HG02840 (cell line): ENCODE data around the gene SPTSSB.

ENCODE experiments used
- ATAC-seq: cut with Tn5 transposase; IDR thresholded peaks from one replicate; pipeline ENCODE4 v1.9.1; 2021; ENCODE audit warnings: mild to moderate bottlenecking, moderate library complexity, moderate number of reproducible peaks; ENCODE audit not compliant: unreplicated experiment, low FRiP score

The SPTSSB gene

GRCh38 chr3:161343540-161343939, 27.8 kb downstream of the SPTSSB start:
- no peak for ATAC-seq

DNA sequence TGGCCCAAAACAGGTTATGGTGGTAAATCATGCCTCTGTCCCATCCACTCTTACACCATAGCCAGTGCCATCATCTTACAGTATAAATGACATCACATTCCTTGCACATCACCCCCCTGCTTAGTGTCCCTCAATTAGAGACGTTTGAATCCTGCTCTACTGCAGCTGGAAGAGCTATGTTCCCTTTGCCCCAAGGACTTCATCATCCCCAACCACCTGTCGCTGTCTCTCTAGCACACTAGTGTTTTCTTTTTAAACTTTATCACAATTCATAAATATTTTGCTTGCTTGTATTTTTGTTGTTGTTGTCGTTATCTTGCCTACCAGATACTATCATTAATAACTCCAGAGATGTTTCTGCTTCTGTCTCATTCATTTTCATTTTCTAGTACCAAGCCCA, 28.7 kb downstream of the SPTSSB start:
- ATAC-seq, result no peak

- ATAC-seq, result no peak
These were observed 31.5 kb downstream of the SPTSSB start for GRCh38 chr3:161339517-161340500.

GRCh38 chr3:161337311-161337710, 34.0 kb downstream of the SPTSSB start:
- ATAC-seq, result no peak

- ATAC-seq, result no peak
These were observed 34.7 kb downstream of the SPTSSB start for GRCh38 chr3:161336661-161337060.

DNA sequence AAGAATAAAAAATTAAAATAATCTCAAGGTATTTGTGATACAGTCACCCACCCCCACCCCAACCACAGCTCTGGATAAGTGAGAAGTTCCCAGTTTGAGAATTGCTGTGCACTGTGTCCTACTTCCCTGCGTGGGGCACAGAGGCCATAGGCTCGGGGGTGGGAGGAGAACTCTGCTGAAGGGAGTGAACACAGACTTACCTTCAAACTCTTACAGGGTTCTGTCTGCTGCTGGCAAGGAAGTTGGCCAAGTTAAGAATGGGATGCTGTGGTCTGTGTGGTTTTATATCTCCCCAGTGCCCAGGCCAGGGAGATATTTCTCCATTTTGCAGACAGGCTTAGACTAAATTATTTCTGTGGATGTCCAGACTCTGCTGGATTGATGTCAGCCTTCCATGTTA, 37.6 kb downstream of the SPTSSB start:
- ATAC-seq, result no peak

- ATAC-seq, result no peak
These were observed 38.5 kb downstream of the SPTSSB start for GRCh38 chr3:161332792-161333191.

- ATAC-seq, result no peak
These were observed 46.3 kb downstream of the SPTSSB start for GRCh38 chr3:161325059-161325458.

DNA sequence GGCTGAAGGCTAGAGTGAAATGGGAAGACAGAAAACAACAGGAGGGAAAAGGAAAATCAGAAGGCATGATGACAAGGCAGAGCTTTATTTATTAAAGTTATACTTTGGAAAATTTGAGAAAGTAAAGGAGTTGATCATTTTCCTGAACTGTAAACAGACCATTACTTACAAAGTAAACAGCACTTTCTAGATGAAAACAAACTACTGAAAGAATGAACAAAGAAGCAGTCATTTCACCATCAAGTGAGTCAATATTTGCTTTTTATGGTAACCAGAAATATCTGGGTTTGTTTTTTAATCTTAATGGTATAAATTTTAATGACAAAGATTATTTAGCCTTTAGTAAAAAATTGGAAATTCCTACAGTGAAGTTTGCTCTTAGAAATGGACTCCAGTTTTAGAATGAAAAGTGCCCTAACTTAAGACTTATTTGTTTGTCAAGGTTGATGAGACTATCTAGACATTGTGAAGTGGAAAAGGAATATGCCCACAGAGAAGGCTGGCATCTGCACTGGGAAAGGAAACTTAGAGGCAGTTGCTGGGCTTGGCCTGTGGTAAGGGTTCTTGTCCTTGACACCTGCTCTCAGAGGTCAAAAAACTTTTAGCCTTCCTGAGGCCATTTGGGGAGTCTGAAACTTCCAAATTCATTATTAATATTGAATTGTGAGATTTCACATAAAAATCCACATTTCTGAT, 47.2 kb downstream of the SPTSSB start:
- no peak for ATAC-seq

DNA sequence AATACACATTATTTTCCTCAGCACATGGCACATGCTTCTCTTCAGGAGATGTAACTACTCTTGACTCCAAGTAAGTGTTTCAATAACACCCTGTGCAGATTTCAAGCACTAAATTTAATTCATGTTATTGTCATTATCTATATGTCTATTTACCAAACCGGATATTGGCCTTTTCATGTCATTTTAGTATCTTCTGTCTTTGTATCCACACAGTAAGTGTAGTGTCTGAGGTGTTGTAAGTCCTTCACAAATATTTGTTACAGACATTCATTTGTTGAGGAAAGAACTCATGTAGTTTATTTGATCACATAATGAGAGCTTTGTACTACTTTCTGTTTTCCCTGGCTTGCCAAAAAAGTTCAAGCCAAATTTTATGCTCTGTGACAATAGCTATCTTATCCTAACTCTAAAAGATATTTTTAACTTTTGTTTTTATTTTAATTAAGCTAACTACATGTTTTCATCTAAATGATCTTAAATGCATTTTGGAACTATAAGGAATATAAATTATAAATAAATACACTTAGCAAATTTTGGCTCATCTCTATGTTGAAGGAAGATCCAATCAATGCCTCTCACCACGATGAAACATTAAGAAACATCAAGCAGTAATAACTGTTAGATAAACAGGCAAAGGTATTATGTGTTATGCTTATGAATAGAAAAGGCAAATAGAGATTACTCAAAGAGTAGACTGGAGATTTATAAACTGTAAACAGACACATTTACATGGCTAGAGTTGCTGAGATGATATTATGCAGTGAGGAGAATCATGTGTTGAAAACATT, 48.3 kb downstream of the SPTSSB start:
- no peak for ATAC-seq

- no peak for ATAC-seq
These were observed 50.5 kb downstream of the SPTSSB start for GRCh38 chr3:161320837-161321236.

GRCh38 chr3:161319867-161320266, 51.5 kb downstream of the SPTSSB start:
- ATAC-seq, result no peak

- ATAC-seq, result no peak
These were observed 54.2 kb downstream of the SPTSSB start for GRCh38 chr3:161317077-161317476.

DNA sequence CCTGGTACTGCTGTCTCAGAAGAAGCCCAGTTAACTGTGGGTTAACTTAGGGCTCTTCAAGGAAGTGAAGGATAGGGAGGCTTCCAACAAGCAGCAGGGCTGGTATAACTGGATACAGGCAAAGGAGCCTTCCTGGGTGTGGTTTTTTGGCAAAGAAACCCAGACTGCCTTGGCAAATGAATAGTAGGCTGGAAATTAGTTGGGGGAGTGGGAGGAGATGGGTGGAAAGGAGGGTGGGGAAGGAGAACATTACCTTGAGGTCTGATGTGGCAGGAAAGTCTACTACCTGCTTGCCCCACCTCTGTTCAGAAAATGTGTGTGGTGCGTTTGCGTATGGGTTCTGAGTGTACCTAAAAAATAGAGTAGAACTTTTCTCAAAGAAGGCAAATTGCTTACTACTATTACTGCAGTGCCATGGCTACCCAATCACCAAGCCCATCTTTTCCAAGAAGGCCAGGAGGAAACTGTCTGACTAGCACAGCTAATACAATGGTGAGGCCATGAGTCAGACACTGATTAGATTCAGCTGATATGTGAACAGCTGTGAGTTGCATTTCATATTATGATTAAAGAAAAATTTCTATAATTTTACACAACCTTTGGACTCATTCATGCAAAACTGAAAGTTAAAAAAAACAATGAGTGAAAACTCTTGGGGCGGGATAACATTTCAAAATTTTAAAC, 55.2 kb downstream of the SPTSSB start:
- ATAC-seq, result no peak

GRCh38 chr3:161314836-161315395, 56.4 kb downstream of the SPTSSB start:
- peak; percentile 54 for ATAC-seq

DNA sequence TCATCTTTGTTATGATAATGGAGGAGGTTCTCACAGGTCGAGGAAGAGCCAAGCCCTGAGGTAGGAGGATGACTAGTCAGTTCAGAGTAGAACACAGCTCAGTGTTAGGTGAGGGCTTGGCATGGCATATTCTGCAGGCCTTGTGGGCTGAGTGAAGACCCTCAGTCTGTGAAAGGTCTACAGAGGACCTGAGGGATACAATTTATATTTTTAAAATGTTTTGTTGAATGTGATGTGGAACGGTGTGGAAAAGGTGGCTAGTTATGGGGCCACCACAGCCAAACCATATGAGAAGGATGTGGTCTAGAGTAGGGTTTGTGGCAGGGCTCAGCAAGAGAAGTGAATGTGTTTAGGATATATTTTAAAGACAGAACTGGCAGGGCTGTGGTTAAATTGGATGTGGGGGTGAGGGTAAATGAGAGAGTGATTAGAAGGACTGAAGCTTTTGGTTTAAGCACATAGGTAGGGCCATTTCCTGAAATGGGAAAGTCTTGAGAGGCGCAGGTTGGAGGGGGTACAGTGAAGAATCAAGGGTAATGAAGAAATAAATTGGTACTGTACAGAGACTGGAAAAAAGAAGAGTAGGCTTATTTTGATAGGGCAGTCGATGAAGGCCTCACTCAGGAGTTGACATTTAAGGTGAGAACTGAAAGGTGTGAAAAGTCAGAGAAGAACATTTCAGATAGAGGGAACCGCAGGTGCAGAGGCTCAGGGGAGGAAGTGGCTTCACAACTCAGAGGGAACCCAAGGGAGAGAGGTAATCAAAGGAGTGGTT, 60.5 kb downstream of the SPTSSB start:
- no peak for ATAC-seq

GRCh38 chr3:161305095-161305991, 66.0 kb downstream of the SPTSSB start:
- no peak for ATAC-seq

- no peak for ATAC-seq
These were observed 74.5 kb downstream of the SPTSSB start for GRCh38 chr3:161296814-161297213.
